A549 treated with ZK216348 at 1 μM for 4 hours (cell line): ENCODE measurements around the gene MPPED2. TPM values are rescaled to one million over a fixed set of nuclear protein-coding genes. Genes with fewer than 3 reads are reported as not detected.

ENCODE experiments used
- total RNA-seq: library from RNA; stranded (reverse); fragments of 200-300 nt; extraction: Qiagen RNA extraction; gene quantifications from 5 replicates; pipeline ENCODE4 v1.2.3, GENCODE V29; 2022; ENCODE audit warnings: low read depth

MPPED2 gene, protein sequence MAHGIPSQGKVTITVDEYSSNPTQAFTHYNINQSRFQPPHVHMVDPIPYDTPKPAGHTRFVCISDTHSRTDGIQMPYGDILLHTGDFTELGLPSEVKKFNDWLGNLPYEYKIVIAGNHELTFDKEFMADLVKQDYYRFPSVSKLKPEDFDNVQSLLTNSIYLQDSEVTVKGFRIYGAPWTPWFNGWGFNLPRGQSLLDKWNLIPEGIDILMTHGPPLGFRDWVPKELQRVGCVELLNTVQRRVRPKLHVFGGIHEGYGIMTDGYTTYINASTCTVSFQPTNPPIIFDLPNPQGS
- not detected in 5 replicates for total RNA-seq

DNA sequence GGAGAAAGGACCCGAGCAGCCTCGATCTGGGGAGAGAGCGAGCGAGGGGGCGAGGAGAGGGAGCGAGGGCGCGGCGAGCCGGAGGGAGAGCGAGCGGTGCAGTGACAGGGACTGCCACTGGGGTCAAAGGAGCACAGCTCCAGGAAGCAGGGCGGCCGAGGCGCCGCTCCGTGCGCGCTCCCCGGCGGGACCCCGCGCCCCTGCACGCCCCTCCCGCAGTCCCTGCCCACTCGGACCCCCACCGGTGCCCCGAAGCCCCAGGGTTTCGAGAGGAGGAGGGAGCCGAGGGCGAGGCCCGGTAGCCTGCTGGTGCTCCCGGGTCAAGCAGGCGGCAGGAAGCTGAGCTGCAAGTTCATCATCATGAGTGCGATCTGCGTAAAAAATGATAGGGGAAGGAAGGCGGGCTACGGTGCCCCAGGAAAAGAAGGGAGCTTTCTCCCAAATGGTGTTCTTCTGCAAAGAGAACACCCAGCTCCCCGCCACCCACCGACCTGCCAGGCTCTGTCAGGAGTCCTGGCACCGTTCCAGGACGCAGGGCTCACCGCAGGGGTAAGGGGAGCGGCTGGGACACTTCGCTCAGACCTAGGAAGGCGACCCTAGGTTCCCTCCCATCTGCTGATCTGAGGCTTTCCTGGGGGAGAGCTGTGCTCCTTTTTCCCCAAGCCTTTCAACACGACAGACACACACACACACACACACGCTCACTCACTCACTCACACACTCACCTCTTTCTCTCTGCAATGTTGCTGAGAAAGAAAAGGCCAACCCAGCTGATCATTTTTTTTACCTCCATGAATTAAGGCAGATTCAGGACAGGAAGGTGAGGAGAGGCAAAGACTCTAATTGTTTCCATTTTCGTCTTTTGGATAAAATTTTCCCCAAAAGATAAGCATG, at the start of gene MPPED2:
Gene MPPED2 (minus strand): TSS at position 103 of the 894 bp plus-strand sequence. CDS start 5,980 bp downstream, outside the sequence.

